Heart left ventricle (tissue), 16 donors: ENCODE data around the gene TMEM209. TPM values are rescaled to one million over a fixed set of nuclear protein-coding genes. Genes with fewer than 3 reads are reported as not detected.

Experiments
- ATAC-seq, 4 donors: fragments of 200-7000 bp; cut with Tn5 transposase; one replicate each; pipeline ENCODE4 v1.9.1; 2020 to 2022; ENCODE audit warnings: moderate library complexity in 4 of 4, mild to moderate bottlenecking in 3 of 4, moderate number of reproducible peaks in 1 of 4
- DNase-seq, 5 donors: peaks; one replicate each; pipeline ENCODE4 v3.0.0-alpha.2; 2020
- H3K27ac ChIP-seq, 12 donors: fragments of 200-600 bp; sonication (generic) in 4 of 12; one replicate each; pipeline versions ENCODE4 v1.5.0 to v1.8.0; 2016 to 2022; ENCODE audit warnings: mild to moderate bottlenecking in 2 of 12
- H3K27me3 ChIP-seq, 9 donors: fragments of 200-600 bp; sonication (generic) in 2 of 9; one replicate each; pipeline versions ENCODE4 v1.5.1 to v1.8.0; 2016 to 2022; ENCODE audit warnings: mild to moderate bottlenecking in 3 of 9
- H3K36me3 ChIP-seq, 9 donors: fragments of 200-600 bp; sonication (generic) in 2 of 9; one replicate each; pipeline versions ENCODE4 v1.5.0 to v1.8.0; 2018 to 2022; ENCODE audit warnings: mild to moderate bottlenecking in 2 of 9
- H3K4me1 ChIP-seq, 12 donors: fragments of 200-600 bp; sonication (generic) in 4 of 12; one replicate each; pipeline versions ENCODE4 v1.5.0 to v1.8.0; 2016 to 2022; ENCODE audit warnings: mild to moderate bottlenecking in 3 of 12
- H3K4me3 ChIP-seq, 12 donors: fragments of 200-600 bp; sonication (generic) in 4 of 12; one replicate each; pipeline versions ENCODE4 v1.5.0 to v1.8.0; 2017 to 2022; ENCODE audit warnings: mild to moderate bottlenecking in 9 of 12, moderate library complexity in 4 of 12
- H3K9me3 ChIP-seq, 12 donors: fragments of 200-600 bp; sonication (generic) in 4 of 12; one replicate each; pipeline versions ENCODE4 v1.5.0 to v1.8.0; 2016 to 2022; ENCODE audit warnings: mild to moderate bottlenecking in 1 of 12
- CTCF ChIP-seq, 12 donors: fragments of 200-600 bp; sonication (generic) in 4 of 12; IDR thresholded peaks; one replicate each; pipeline versions ENCODE4 v1.5.0 to v1.8.0; 2018 to 2022; ENCODE audit warnings: antibody characterized with exemption in 12 of 12, mild to moderate bottlenecking in 5 of 12
- POLR2A ChIP-seq, 2 donors: fragments of 450-650 bp; IDR thresholded peaks; one replicate each; pipeline ENCODE4 v1.6.1; 2017; ENCODE audit warnings: antibody characterized with exemption in 2 of 2, mild to moderate bottlenecking in 2 of 2, moderate library complexity in 2 of 2
- WGBS, 4 donors: extraction: QIAGEN DNeasy Blood & Tissue Kit in 2 of 4; methylation state at CpG; one replicate each; pipeline versions ENCODE4 v1.1.5 to v1.1.7; 2013 to 2018; 5-methylcytosine and 5-hydroxymethylcytosine counted together
- intact Hi-C, 10 donors: fragments of 100-400 bp; cut with DNase I; formaldehyde crosslinking; loops; one replicate each; pipeline versions ENCODE4 v1.11.1 to v1.14.2; 2022
- polyA plus RNA-seq, 2 donors: library from polyadenylated mRNA; stranded (reverse); fragments of 200-250 nt; gene quantifications; one replicate each; pipeline ENCODE4 v1.2.3, GENCODE V29; 2013
- total RNA-seq, 9 donors: library from RNA; depleted of rRNA in 2 of 9; stranded (reverse); fragments of >200 nt in 2 of 9; fragmentation: NEBNext Ultra II Directional in 3 of 9; extraction: Animal tissue kit (Norgen Biotek cat#: 25700) in 3 of 9; gene quantifications; one replicate each; pipeline versions ENCODE4 v1.1.0 to v1.2.4, GENCODE V29; 2016 to 2023
- donor health status: ischemic (EF 13 %, LVEDD 7.1; RV severe dilation, severe dysfunction).
- donor health status: healthy with polysubstance abuse.
- donor health status: DM: no; HTN: yes; CAD: no.
- donor health status: DM: no; HTN: no; CAD: no.
- donor health status: ischemic (EF 25% LVEDD 6.9; RV normal size, moderate dysfunction).
- donor health status: ischemic (EF 25% LVEDD 5.7; RV mildly dilated, moderate dysfunction).
- donor health status: healthy.
- donor health status: DM: yes; HTN: yes; CAD: no.
- donor health status: ischemic (EF 35%, LVEDD 5.7; RV mildly dilated, moderate dysfunction).
- donor health status: nonischemic (EF 11% LVEDD 7.7; RV severe dilation, severe dysfunction).
- donor health status: DM: yes; HTN: yes; CAD: no.
- donor health status: PGD.
- donor health status: ischemic (EF 29% LVEDD 5.4; RV normal size, mild dysfunction).
- donor health status: nonischemic (EF 23%, LVEDD 6.1; RV moderate dilation, normal function).

TMEM209 gene
- total and polyA plus RNA-seq, 11 donors: 4.4 to 15.0 (median 8.9) TPM

GRCh38 chr7:130133029-130133782 is 72.0 kb downstream of the TMEM209 start:
- no peak for TF ChIP-seq CTCF (IDR thresholded peaks at IDR 0.05)
- no peak for TF ChIP-seq POLR2A (IDR thresholded peaks at IDR 0.05)
- no peak for DNase-seq
- intact Hi-C loops: no loop called here
- WGBS, 4 donors: 92 to 94% (median 93%) methylated on average over 7 of the region's 7 CpGs
- H3K4me3 ChIP-seq: no peak overlapping the region
- H3K4me1 ChIP-seq: peaks cover 0 to 2% (median 0%) of the 10 kb centered on the region in 12 donors
- no peaks in the 10 kb centered on the region for H3K9me3 ChIP-seq
- H3K27ac ChIP-seq: no peak overlapping the region
- peaks cover 0 to 95% (median 83%) of the 10 kb centered on the region in 9 donors for H3K36me3 ChIP-seq
- ATAC-seq: no peak
- H3K27me3 ChIP-seq: no peaks in the 10 kb centered on the region

- H3K4me1 ChIP-seq: peaks cover 0 to 11% (median 4%) of the 10 kb centered on the region in 12 donors
- intact Hi-C loops: no loop called here
- no peaks in the 10 kb centered on the region for H3K9me3 ChIP-seq
- 93 to 95% (median 94%) methylated on average over 12 of the region's 12 CpGs for WGBS, 4 donors
- peaks cover 0 to 98% (median 83%) of the 10 kb centered on the region in 9 donors for H3K36me3 ChIP-seq
- H3K27me3 ChIP-seq: no peaks in the 10 kb centered on the region
- TF ChIP-seq POLR2A (IDR thresholded peaks at IDR 0.05) (no peak), CTCF (IDR thresholded peaks at IDR 0.05) (no peak)
- DNase-seq: no peak
- no peak overlapping the region for H3K27ac ChIP-seq
- ATAC-seq: no peak
- no peak overlapping the region for H3K4me3 ChIP-seq
These were observed 73.0 kb downstream of the TMEM209 start for GRCh38 chr7:130131964-130132875.

GRCh38 chr7:130131191-130131834 is 73.9 kb downstream of the TMEM209 start:
- Histone ChIP-seq H3K9me3 (no peaks in the 10 kb centered on the region), H3K27me3 (no peaks in the 10 kb centered on the region), H3K4me3 (no peak overlapping the region), H3K4me1 (peaks cover 0 to 11% (median 5%) of the 10 kb centered on the region in 12 donors), H3K36me3 (peaks cover 0 to 98% (median 87%) of the 10 kb centered on the region in 9 donors), H3K27ac (no peak overlapping the region)
- WGBS, 4 donors: 90 to 94% (median 92%) methylated on average over 6 of the region's 6 CpGs
- no peak for ATAC-seq
- no peak for DNase-seq
- TF ChIP-seq POLR2A (IDR thresholded peaks at IDR 0.05): no peak
- TF ChIP-seq CTCF (IDR thresholded peaks at IDR 0.05): no peak
- intact Hi-C loops: no loop called here
